Measurements from ENCODE around the gene PCGF3. TPM values are rescaled to one million over a fixed set of nuclear protein-coding genes. Genes with fewer than 3 reads are reported as not detected.

The PCGF3 gene
- total RNA-seq, 4 donors from 2014 or later = 31.7 to 35.3 (median 34.7) TPM

DNA sequence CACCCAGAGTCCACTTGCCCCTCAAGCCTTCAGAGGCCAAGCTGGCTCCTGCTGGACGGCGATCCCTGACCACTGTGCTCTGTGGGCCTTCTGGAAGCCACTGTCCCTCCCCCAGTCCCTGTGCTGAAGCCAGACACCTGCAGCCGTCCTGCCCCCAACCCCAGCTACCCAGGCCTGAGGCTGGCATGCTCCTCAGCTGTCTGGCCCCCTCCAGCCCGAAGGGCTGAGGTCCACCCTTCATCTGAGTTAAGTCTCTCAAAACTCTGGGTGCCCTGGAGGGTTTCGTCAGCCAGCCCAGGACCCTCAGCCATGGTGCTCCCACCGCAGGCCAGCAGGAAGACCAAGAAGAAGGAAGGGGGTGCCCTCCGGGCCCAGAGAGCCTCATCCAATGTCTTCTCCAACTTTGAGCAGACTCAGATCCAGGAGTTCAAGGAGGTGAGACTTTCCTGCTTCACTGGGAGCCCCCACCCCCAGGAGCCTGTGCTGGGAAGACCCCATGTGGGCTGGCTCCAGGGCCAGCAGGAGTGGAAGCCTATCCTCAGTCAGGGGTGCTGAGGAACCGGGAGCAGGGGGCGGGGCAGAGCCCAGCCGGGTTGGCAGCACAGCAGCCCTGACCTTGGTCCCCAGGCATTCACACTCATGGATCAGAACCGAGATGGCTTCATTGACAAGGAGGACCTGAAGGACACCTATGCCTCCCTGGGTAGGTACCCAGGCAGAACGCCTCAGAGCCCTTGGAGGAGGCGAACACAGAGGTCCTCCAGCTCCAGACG is 27.1 kb upstream of the PCGF3 start:
- intact Hi-C loops (cut with DNase I) = no loop called here
- Histone ChIP-seq H3K27ac (replicated peaks in 1 of 4) (no peak overlapping the region), H3K4me3 (no peak overlapping the region), H3K27me3 (peaks cover 0 to 42% (median 0%) of the 10 kb centered on the region in 4 donors), H3K4me1 (peaks cover 26 to 43% (median 34%) of the 10 kb centered on the region in 4 donors), H3K9me3 (no peaks in the 10 kb centered on the region), H3K36me3 (no peaks in the 10 kb centered on the region)
- DNase-seq (ENCODE audit: extremely low spot score) = no peak
- TF ChIP-seq EP300 (IDR thresholded peaks at IDR 0.05) (no peak), POLR2AphosphoS5 (IDR thresholded peaks at IDR 0.05) (no peak), CTCF (IDR thresholded peaks at IDR 0.05) (no peak), POLR2A (IDR thresholded peaks at IDR 0.05; ENCODE audit: low read depth) (no peak)
- 50% methylated on average over 5 of the region's 14 CpGs for WGBS

- DNase-seq (ENCODE audit: extremely low spot score) = no peak
- WGBS = 89% methylated on average over 8 of the region's 13 CpGs
- TF ChIP-seq POLR2A (IDR thresholded peaks at IDR 0.05; ENCODE audit: low read depth) = no peak
- TF ChIP-seq EP300 (IDR thresholded peaks at IDR 0.05) = no peak
- TF ChIP-seq CTCF (IDR thresholded peaks at IDR 0.05) = no peak
- no peak for TF ChIP-seq POLR2AphosphoS5 (IDR thresholded peaks at IDR 0.05)
- H3K9me3 ChIP-seq = no peaks in the 10 kb centered on the region
- H3K4me1 ChIP-seq = peaks cover 30 to 47% (median 38%) of the 10 kb centered on the region in 4 donors
- no peak overlapping the region for H3K27ac ChIP-seq (replicated peaks in 1 of 4)
- H3K4me3 ChIP-seq = no peak overlapping the region
- H3K36me3 ChIP-seq = no peaks in the 10 kb centered on the region
- intact Hi-C loops (cut with DNase I) = no loop called here
- H3K27me3 ChIP-seq = peaks cover 0 to 42% (median 0%) of the 10 kb centered on the region in 4 donors
Measured at GRCh38 chr4:679104-679481, 26.5 kb upstream of the PCGF3 start.

- 89% methylated on average over 9 of the region's 11 CpGs for WGBS
- Histone ChIP-seq H3K4me1 (peaks cover 31 to 51% (median 39%) of the 10 kb centered on the region in 4 donors), H3K9me3 (no peaks in the 10 kb centered on the region), H3K36me3 (no peaks in the 10 kb centered on the region), H3K4me3 (no peak overlapping the region), H3K27me3 (peaks cover 0 to 42% (median 0%) of the 10 kb centered on the region in 4 donors), H3K27ac (replicated peaks in 1 of 4) (no peak overlapping the region)
- intact Hi-C loops (cut with DNase I) = no loop called here
- no peak for DNase-seq (ENCODE audit: extremely low spot score)
- no peak for TF ChIP-seq CTCF (IDR thresholded peaks at IDR 0.05)
- no peak for TF ChIP-seq EP300 (IDR thresholded peaks at IDR 0.05)
- TF ChIP-seq POLR2AphosphoS5 (IDR thresholded peaks at IDR 0.05) = no peak
- no peak for TF ChIP-seq POLR2A (IDR thresholded peaks at IDR 0.05; ENCODE audit: low read depth)
Measured at GRCh38 chr4:679629-680028, 26.0 kb upstream of the PCGF3 start.

DNA sequence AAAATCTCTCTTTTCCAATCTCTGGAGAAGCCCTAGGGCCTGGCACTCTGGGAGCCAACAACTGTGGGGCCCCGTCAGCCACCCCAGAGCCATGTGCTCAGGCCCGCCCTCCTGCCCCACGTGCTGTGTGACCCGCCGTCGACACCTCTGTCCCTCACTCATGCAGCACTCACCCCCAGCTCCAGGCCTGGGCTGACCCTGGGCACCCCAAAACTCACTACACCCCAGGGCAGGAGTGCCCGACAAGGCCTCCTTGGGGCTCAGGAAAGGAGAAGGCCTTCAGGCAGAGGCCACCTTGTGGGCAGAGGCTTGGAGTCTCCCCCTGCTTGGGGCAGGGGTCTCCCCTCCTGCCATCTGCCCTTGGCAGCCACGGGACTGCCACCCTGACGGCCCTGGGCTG is 25.5 kb upstream of the PCGF3 start:
- 89% methylated on average over 9 of the region's 9 CpGs for WGBS
- peak overlapping the region in 1 of 4 donors; percentile 61 for H3K27ac ChIP-seq (replicated peaks in 1 of 4)
- H3K9me3 ChIP-seq = no peaks in the 10 kb centered on the region
- intact Hi-C loops (cut with DNase I) = no loop called here
- TF ChIP-seq POLR2A (IDR thresholded peaks at IDR 0.05; ENCODE audit: low read depth) (no peak), EP300 (IDR thresholded peaks at IDR 0.05) (no peak)
- peaks cover 0 to 42% (median 0%) of the 10 kb centered on the region in 4 donors for H3K27me3 ChIP-seq
- peaks cover 28 to 47% (median 35%) of the 10 kb centered on the region in 4 donors for H3K4me1 ChIP-seq
- H3K36me3 ChIP-seq = no peaks in the 10 kb centered on the region
- no peak for DNase-seq (ENCODE audit: extremely low spot score)
- H3K4me3 ChIP-seq = no peak overlapping the region

- Histone ChIP-seq H3K36me3 (peaks cover 0 to 1% (median 0%) of the 10 kb centered on the region in 4 donors), H3K4me1 (peaks cover 23 to 43% (median 31%) of the 10 kb centered on the region in 4 donors), H3K9me3 (no peaks in the 10 kb centered on the region), H3K4me3 (peak overlapping the region; percentile 54 to 76 (median 55)), H3K27ac (replicated peaks in 1 of 4) (peak overlapping the region in 2 of 4 donors; percentile 27 to 61), H3K27me3 (peaks cover 0 to 42% (median 0%) of the 10 kb centered on the region in 4 donors)
- 57% methylated on average over 9 of the region's 17 CpGs for WGBS
- no peak for DNase-seq (ENCODE audit: extremely low spot score)
- TF ChIP-seq POLR2A (IDR thresholded peaks at IDR 0.05; ENCODE audit: low read depth) (no peak), CTCF (IDR thresholded peaks at IDR 0.05) (no peak), EP300 (IDR thresholded peaks at IDR 0.05) (no peak), POLR2AphosphoS5 (IDR thresholded peaks at IDR 0.05) (no peak)
- intact Hi-C loops (cut with DNase I) = no loop called here
Measured at GRCh38 chr4:680551-680927, 25.1 kb upstream of the PCGF3 start.

Measured in esophagus muscularis mucosa (tissue), 4 donors.